ENCODE data around the gene ASIC2. TPM values are rescaled to one million over a fixed set of nuclear protein-coding genes. Genes with fewer than 3 reads are reported as not detected.

ASIC2 gene
- total RNA-seq, 1 experiment from 2014 or later, result not detected

GRCh38 chr17:33057564-33057963 is 235.5 kb downstream of the ASIC2 start:
- Histone ChIP-seq H3K9ac (ENCODE audit: low read length) (no peak overlapping the region), H3K27ac (ENCODE audit: low read length) (no peak overlapping the region), H3K9me3 (ENCODE audit: low read length) (no peaks in the 10 kb centered on the region), H4K20me1 (ENCODE audit: insufficient read depth, low read depth, low read length) (no peaks in the 10 kb centered on the region), H3K36me3 (ENCODE audit: insufficient read depth, low read length) (no peaks in the 10 kb centered on the region), H3K4me2 (ENCODE audit: low read depth, low read length, poor library complexity, severe bottlenecking) (no peak overlapping the region), H3K79me2 (ENCODE audit: low read length) (no peaks in the 10 kb centered on the region), H3K4me3 (ENCODE audit: low read length) (no peak overlapping the region), H3K9me2 (replicated peaks; ENCODE audit: insufficient read depth, low read length) (no peaks in the 10 kb centered on the region), H3K27me3 (ENCODE audit: low read length) (no peaks in the 10 kb centered on the region), H2AFZ (ENCODE audit: low read length) (no peak overlapping the region), H3K4me1 (ENCODE audit: low read length) (no peaks in the 10 kb centered on the region)
- no peak for DNase-seq

GRCh38 chr17:33056399-33057146 is 236.5 kb downstream of the ASIC2 start:
- H3K9ac ChIP-seq (ENCODE audit: low read length), result no peak overlapping the region
- H3K4me2 ChIP-seq (ENCODE audit: low read depth, low read length, poor library complexity, severe bottlenecking), result no peak overlapping the region
- H2AFZ ChIP-seq (ENCODE audit: low read length), result no peak overlapping the region
- H3K79me2 ChIP-seq (ENCODE audit: low read length), result no peaks in the 10 kb centered on the region
- no peaks in the 10 kb centered on the region for H3K4me1 ChIP-seq (ENCODE audit: low read length)
- no peak overlapping the region for H3K4me3 ChIP-seq (ENCODE audit: low read length)
- no peaks in the 10 kb centered on the region for H3K27me3 ChIP-seq (ENCODE audit: low read length)
- H4K20me1 ChIP-seq (ENCODE audit: insufficient read depth, low read depth, low read length), result no peaks in the 10 kb centered on the region
- H3K36me3 ChIP-seq (ENCODE audit: insufficient read depth, low read length), result no peaks in the 10 kb centered on the region
- H3K9me3 ChIP-seq (ENCODE audit: low read length), result no peaks in the 10 kb centered on the region
- H3K27ac ChIP-seq (ENCODE audit: low read length), result no peak overlapping the region
- H3K9me2 ChIP-seq (replicated peaks; ENCODE audit: insufficient read depth, low read length), result no peaks in the 10 kb centered on the region
- DNase-seq, result no peak

GRCh38 chr17:33055746-33056145 is 237.3 kb downstream of the ASIC2 start:
- H3K79me2 ChIP-seq (ENCODE audit: low read length), result no peaks in the 10 kb centered on the region
- no peaks in the 10 kb centered on the region for H3K27me3 ChIP-seq (ENCODE audit: low read length)
- H3K9ac ChIP-seq (ENCODE audit: low read length), result no peak overlapping the region
- H3K27ac ChIP-seq (ENCODE audit: low read length), result no peak overlapping the region
- no peaks in the 10 kb centered on the region for H3K4me1 ChIP-seq (ENCODE audit: low read length)
- no peak overlapping the region for H2AFZ ChIP-seq (ENCODE audit: low read length)
- no peak overlapping the region for H3K4me3 ChIP-seq (ENCODE audit: low read length)
- DNase-seq, result no peak
- no peaks in the 10 kb centered on the region for H3K9me2 ChIP-seq (replicated peaks; ENCODE audit: insufficient read depth, low read length)
- no peaks in the 10 kb centered on the region for H3K9me3 ChIP-seq (ENCODE audit: low read length)
- H3K36me3 ChIP-seq (ENCODE audit: insufficient read depth, low read length), result no peaks in the 10 kb centered on the region
- H3K4me2 ChIP-seq (ENCODE audit: low read depth, low read length, poor library complexity, severe bottlenecking), result no peak overlapping the region
- no peaks in the 10 kb centered on the region for H4K20me1 ChIP-seq (ENCODE audit: insufficient read depth, low read depth, low read length)

GRCh38 chr17:33055171-33055611 is 237.9 kb downstream of the ASIC2 start:
- H3K9ac ChIP-seq (ENCODE audit: low read length), result no peak overlapping the region
- no peak overlapping the region for H3K4me2 ChIP-seq (ENCODE audit: low read depth, low read length, poor library complexity, severe bottlenecking)
- H3K36me3 ChIP-seq (ENCODE audit: insufficient read depth, low read length), result no peaks in the 10 kb centered on the region
- H3K4me1 ChIP-seq (ENCODE audit: low read length), result no peaks in the 10 kb centered on the region
- DNase-seq, result no peak
- no peaks in the 10 kb centered on the region for H3K9me3 ChIP-seq (ENCODE audit: low read length)
- no peaks in the 10 kb centered on the region for H3K27me3 ChIP-seq (ENCODE audit: low read length)
- no peaks in the 10 kb centered on the region for H3K9me2 ChIP-seq (replicated peaks; ENCODE audit: insufficient read depth, low read length)
- H3K27ac ChIP-seq (ENCODE audit: low read length), result no peak overlapping the region
- no peak overlapping the region for H3K4me3 ChIP-seq (ENCODE audit: low read length)
- no peaks in the 10 kb centered on the region for H4K20me1 ChIP-seq (ENCODE audit: insufficient read depth, low read depth, low read length)
- no peaks in the 10 kb centered on the region for H3K79me2 ChIP-seq (ENCODE audit: low read length)
- no peak overlapping the region for H2AFZ ChIP-seq (ENCODE audit: low read length)

- H4K20me1 ChIP-seq (ENCODE audit: insufficient read depth, low read depth, low read length), result no peaks in the 10 kb centered on the region
- H2AFZ ChIP-seq (ENCODE audit: low read length), result no peak overlapping the region
- no peaks in the 10 kb centered on the region for H3K9me2 ChIP-seq (replicated peaks; ENCODE audit: insufficient read depth, low read length)
- no peaks in the 10 kb centered on the region for H3K27me3 ChIP-seq (ENCODE audit: low read length)
- DNase-seq, result no peak
- H3K4me3 ChIP-seq (ENCODE audit: low read length), result no peak overlapping the region
- H3K36me3 ChIP-seq (ENCODE audit: insufficient read depth, low read length), result no peaks in the 10 kb centered on the region
- no peak overlapping the region for H3K4me2 ChIP-seq (ENCODE audit: low read depth, low read length, poor library complexity, severe bottlenecking)
- no peaks in the 10 kb centered on the region for H3K4me1 ChIP-seq (ENCODE audit: low read length)
- H3K79me2 ChIP-seq (ENCODE audit: low read length), result no peaks in the 10 kb centered on the region
- no peak overlapping the region for H3K9ac ChIP-seq (ENCODE audit: low read length)
- H3K27ac ChIP-seq (ENCODE audit: low read length), result no peak overlapping the region
- no peaks in the 10 kb centered on the region for H3K9me3 ChIP-seq (ENCODE audit: low read length)
These were observed 238.7 kb downstream of the ASIC2 start for GRCh38 chr17:33054412-33054811.

GRCh38 chr17:33053676-33054075 is 239.4 kb downstream of the ASIC2 start:
- H3K79me2 ChIP-seq (ENCODE audit: low read length), result no peaks in the 10 kb centered on the region
- H3K27ac ChIP-seq (ENCODE audit: low read length), result no peak overlapping the region
- no peaks in the 10 kb centered on the region for H3K9me2 ChIP-seq (replicated peaks; ENCODE audit: insufficient read depth, low read length)
- H3K9ac ChIP-seq (ENCODE audit: low read length), result no peak overlapping the region
- H2AFZ ChIP-seq (ENCODE audit: low read length), result no peak overlapping the region
- no peak overlapping the region for H3K4me2 ChIP-seq (ENCODE audit: low read depth, low read length, poor library complexity, severe bottlenecking)
- H3K27me3 ChIP-seq (ENCODE audit: low read length), result no peaks in the 10 kb centered on the region
- no peaks in the 10 kb centered on the region for H3K9me3 ChIP-seq (ENCODE audit: low read length)
- no peak overlapping the region for H3K4me3 ChIP-seq (ENCODE audit: low read length)
- H3K4me1 ChIP-seq (ENCODE audit: low read length), result no peaks in the 10 kb centered on the region
- no peaks in the 10 kb centered on the region for H3K36me3 ChIP-seq (ENCODE audit: insufficient read depth, low read length)
- DNase-seq, result no peak
- no peaks in the 10 kb centered on the region for H4K20me1 ChIP-seq (ENCODE audit: insufficient read depth, low read depth, low read length)

- no peak overlapping the region for H3K9ac ChIP-seq (ENCODE audit: low read length)
These were observed 240.2 kb downstream of the ASIC2 start for GRCh38 chr17:33052856-33053255.

GRCh38 chr17:33050611-33051140 is 242.4 kb downstream of the ASIC2 start:
- no peaks in the 10 kb centered on the region for H3K36me3 ChIP-seq (ENCODE audit: insufficient read depth, low read length)
- no peaks in the 10 kb centered on the region for H3K9me3 ChIP-seq (ENCODE audit: low read length)
- no peaks in the 10 kb centered on the region for H3K27me3 ChIP-seq (ENCODE audit: low read length)
- H3K9me2 ChIP-seq (replicated peaks; ENCODE audit: insufficient read depth, low read length), result no peaks in the 10 kb centered on the region
- H3K27ac ChIP-seq (ENCODE audit: low read length), result no peak overlapping the region
- H3K4me2 ChIP-seq (ENCODE audit: low read depth, low read length, poor library complexity, severe bottlenecking), result no peak overlapping the region
- no peaks in the 10 kb centered on the region for H3K4me1 ChIP-seq (ENCODE audit: low read length)
- DNase-seq, result no peak
- no peak overlapping the region for H3K9ac ChIP-seq (ENCODE audit: low read length)
- H3K79me2 ChIP-seq (ENCODE audit: low read length), result no peaks in the 10 kb centered on the region
- no peak overlapping the region for H2AFZ ChIP-seq (ENCODE audit: low read length)
- no peaks in the 10 kb centered on the region for H4K20me1 ChIP-seq (ENCODE audit: insufficient read depth, low read depth, low read length)
- H3K4me3 ChIP-seq (ENCODE audit: low read length), result no peak overlapping the region

More at GRCh38 chr17:33052856-33053255, 240.2 kb downstream of the ASIC2 start:
- H3K27me3 ChIP-seq (ENCODE audit: low read length), result no peaks in the 10 kb centered on the region
- no peaks in the 10 kb centered on the region for H3K9me3 ChIP-seq (ENCODE audit: low read length)
- H4K20me1 ChIP-seq (ENCODE audit: insufficient read depth, low read depth, low read length), result no peaks in the 10 kb centered on the region
- H3K9me2 ChIP-seq (replicated peaks; ENCODE audit: insufficient read depth, low read length), result no peaks in the 10 kb centered on the region
- no peaks in the 10 kb centered on the region for H3K36me3 ChIP-seq (ENCODE audit: insufficient read depth, low read length)
- H3K79me2 ChIP-seq (ENCODE audit: low read length), result no peaks in the 10 kb centered on the region
- H3K4me2 ChIP-seq (ENCODE audit: low read depth, low read length, poor library complexity, severe bottlenecking), result no peak overlapping the region
- no peak overlapping the region for H2AFZ ChIP-seq (ENCODE audit: low read length)
- no peak for DNase-seq
- H3K27ac ChIP-seq (ENCODE audit: low read length), result no peak overlapping the region
- H3K4me1 ChIP-seq (ENCODE audit: low read length), result no peaks in the 10 kb centered on the region
- no peak overlapping the region for H3K4me3 ChIP-seq (ENCODE audit: low read length)

Data from Karpas-422 (cell line).